Testis (tissue), 2 donors: ENCODE results near the gene NOL4L.

Experiments used
- CTCF ChIP-seq, 3 experiments: fragments of 450-650 bp in 2 of 3; fragments of 200-600 bp in 1 of 3; sonication (generic) in 1 of 3; IDR thresholded peaks; one replicate each; pipeline ENCODE4 v1.5.1; 2016 to 2019; ENCODE audit warnings: antibody characterized with exemption in 3 of 3, mild to moderate bottlenecking in 2 of 3, moderate library complexity in 1 of 3
- POLR2A ChIP-seq: fragments of 450-650 bp; IDR thresholded peaks from one replicate; pipeline ENCODE4 v1.6.1; 2017; ENCODE audit warnings: antibody characterized with exemption, mild to moderate bottlenecking, moderate library complexity

DNA sequence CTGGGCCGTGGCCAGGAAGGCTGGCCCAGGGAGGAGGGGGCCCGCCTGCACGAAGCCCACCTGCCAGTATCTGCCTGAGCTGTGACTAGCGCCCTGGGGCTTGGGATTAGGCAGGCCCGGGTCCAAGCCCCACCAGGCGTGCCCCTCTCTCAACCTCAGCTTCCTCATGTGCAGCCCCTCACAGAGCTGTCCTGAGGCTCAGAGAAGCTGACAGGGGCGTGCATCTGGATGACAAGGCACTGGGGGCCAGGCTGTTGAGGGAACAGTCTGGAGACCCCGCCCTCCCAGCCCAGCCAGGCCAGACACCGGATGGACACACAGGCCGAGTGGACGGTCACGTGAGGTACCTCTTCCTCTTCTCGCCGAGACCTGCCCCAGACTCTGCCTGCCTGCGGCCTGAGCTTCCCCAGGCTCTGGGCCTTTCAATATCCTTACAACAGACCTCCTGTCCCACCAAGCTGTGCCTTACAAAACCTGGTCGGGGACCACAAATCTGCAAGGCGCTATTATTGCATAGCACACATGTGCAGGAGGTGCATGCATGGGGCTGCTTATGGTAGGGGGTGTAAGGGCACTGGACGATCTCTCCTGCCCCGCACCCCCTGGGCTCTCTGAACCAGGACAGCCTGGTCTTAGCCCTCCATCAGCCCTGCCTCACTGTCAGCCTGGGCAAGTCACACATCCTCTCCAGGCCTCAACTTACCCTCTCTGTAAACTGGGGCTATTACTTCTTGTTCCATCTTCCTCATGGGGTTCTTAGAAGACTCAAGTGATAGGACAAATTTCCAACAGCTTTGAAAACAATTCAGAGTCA lies 20.0 kb downstream of the NOL4L start:
- TF ChIP-seq CTCF (IDR thresholded peaks at IDR 0.05), result no peak
- TF ChIP-seq POLR2A, result no peak
